Skeletal muscle tissue (tissue), 4 donors: ENCODE data around the gene VAC14. TPM values are rescaled to one million over a fixed set of nuclear protein-coding genes. Genes with fewer than 3 reads are reported as not detected.

Source experiments
- H3K27ac ChIP-seq: one replicate; pipeline ENCODE4 v1.7.0; 2013; ENCODE audit warnings: mild to moderate bottlenecking, low read depth, low read length, inconsistent platforms
- H3K27me3 ChIP-seq, 3 donors: one replicate each; pipeline ENCODE4 v1.7.0; 2013; ENCODE audit warnings: low read length in 3 of 3; ENCODE audit not compliant: control insufficient read depth in 3 of 3, insufficient read depth in 3 of 3
- H3K36me3 ChIP-seq, 3 donors: one replicate each; pipeline ENCODE4 v1.7.0; 2013; ENCODE audit warnings: low read length in 3 of 3; ENCODE audit not compliant: control insufficient read depth in 3 of 3, insufficient read depth in 3 of 3
- H3K4me1 ChIP-seq, 3 donors: one replicate each; pipeline ENCODE4 v1.7.0; 2013; ENCODE audit warnings: low read length in 3 of 3, mild to moderate bottlenecking in 3 of 3; ENCODE audit not compliant: control insufficient read depth in 3 of 3, insufficient read depth in 3 of 3
- H3K4me3 ChIP-seq, 3 donors: one replicate each; pipeline ENCODE4 v1.7.0; 2013; ENCODE audit warnings: low read length in 3 of 3
- H3K9ac ChIP-seq, 3 donors: one replicate each; pipeline ENCODE4 v1.7.0; 2013; ENCODE audit warnings: low read length in 3 of 3, mild to moderate bottlenecking in 3 of 3, moderate library complexity in 2 of 3, low read depth in 1 of 3
- H3K9me3 ChIP-seq, 3 donors: one replicate each; pipeline ENCODE4 v1.7.0; 2013; ENCODE audit warnings: low read length in 3 of 3; ENCODE audit not compliant: control insufficient read depth in 3 of 3
- total RNA-seq: library from RNA; depleted of rRNA; stranded (reverse); fragments of >200 nt; gene quantifications from one replicate; pipeline ENCODE4 v1.2.3, GENCODE V29; 2014
- donor health status: Osteomylitis.

Gene VAC14
- total RNA-seq, 1 donor from 2014 or later, result 15.1 TPM

DNA sequence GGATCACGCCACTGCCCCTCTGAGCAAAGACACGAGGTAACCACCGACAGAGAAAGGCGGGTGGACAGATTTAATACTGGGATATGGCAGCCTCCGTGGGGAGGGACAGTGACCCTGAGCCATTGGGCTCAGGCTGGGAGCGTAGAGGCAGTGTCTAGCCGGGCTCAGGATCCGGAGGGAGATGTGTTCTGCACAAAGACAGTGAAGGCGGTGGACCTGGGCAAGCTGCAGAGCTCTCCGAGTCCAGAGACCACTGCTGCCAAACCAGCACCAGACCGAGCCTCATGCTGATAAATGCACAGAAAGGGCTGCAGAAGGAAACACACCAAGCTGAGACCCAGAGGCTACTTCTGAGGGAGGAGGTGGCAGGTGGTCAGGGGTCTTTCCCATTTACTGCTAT, 88.6 kb downstream of the VAC14 start:
- no peaks in the 10 kb centered on the region for H3K9me3 ChIP-seq
- H3K27ac ChIP-seq, result no peak overlapping the region
- H3K4me1 ChIP-seq, result peaks cover 47 to 76% (median 53%) of the 10 kb centered on the region in 3 donors
- no peaks in the 10 kb centered on the region for H3K27me3 ChIP-seq
- H3K9ac ChIP-seq, result no peak overlapping the region
- no peak overlapping the region for H3K4me3 ChIP-seq
- H3K36me3 ChIP-seq, result peaks cover 0 to 2% (median 0%) of the 10 kb centered on the region in 3 donors

- H3K9me3 ChIP-seq, result no peaks in the 10 kb centered on the region
- H3K9ac ChIP-seq, result no peak overlapping the region
- H3K4me1 ChIP-seq, result peaks cover 47 to 73% (median 54%) of the 10 kb centered on the region in 3 donors
- no peak overlapping the region for H3K4me3 ChIP-seq
- H3K27ac ChIP-seq, result no peak overlapping the region
- peaks cover 0 to 2% (median 0%) of the 10 kb centered on the region in 3 donors for H3K36me3 ChIP-seq
- H3K27me3 ChIP-seq, result no peaks in the 10 kb centered on the region
Observed at GRCh38 chr16:70711211-70712031, 89.5 kb downstream of the VAC14 start.

DNA sequence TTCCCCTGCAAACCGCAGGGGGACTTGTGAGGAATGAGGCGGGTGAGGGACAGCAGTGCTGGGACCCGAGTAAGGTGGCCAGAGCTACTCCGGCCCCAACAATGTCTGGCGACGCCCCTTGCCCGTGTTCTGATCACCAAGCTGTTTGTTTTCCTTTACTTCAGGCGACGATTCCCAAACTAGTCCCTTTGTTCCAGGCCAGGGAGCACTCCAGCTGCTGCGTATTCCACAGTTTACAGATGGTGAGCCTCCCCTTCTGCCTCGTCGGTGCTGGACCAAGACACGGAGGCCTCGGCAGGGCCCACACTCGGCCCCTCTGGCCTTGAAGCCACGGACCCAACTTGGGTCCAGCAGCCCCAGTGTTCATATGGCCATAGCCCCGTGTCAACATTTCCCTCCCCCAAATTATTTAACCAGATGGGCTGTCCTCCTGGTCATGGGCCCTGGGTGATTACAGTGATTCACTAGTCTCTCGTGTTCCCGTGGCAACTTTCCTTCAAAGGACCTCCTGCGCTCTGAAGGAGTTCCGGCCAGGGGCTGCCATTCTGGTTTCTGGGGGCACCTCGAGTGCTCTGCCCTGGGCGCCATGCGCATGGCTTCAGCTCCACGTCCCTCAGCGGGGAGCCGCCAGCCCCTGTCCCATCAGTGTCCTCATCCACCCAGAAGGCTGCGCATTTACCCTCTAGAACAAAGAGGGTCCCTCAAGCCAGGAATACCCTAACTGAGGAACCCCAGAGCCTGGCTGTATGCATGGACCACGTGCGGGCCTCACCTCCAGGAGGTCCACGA, 90.3 kb downstream of the VAC14 start:
- Histone ChIP-seq H3K27ac (no peak overlapping the region), H3K4me3 (no peak overlapping the region), H3K9ac (no peak overlapping the region), H3K4me1 (peaks cover 39 to 72% (median 47%) of the 10 kb centered on the region in 3 donors), H3K36me3 (peaks cover 0 to 2% (median 0%) of the 10 kb centered on the region in 3 donors), H3K9me3 (no peaks in the 10 kb centered on the region), H3K27me3 (no peaks in the 10 kb centered on the region)

DNA sequence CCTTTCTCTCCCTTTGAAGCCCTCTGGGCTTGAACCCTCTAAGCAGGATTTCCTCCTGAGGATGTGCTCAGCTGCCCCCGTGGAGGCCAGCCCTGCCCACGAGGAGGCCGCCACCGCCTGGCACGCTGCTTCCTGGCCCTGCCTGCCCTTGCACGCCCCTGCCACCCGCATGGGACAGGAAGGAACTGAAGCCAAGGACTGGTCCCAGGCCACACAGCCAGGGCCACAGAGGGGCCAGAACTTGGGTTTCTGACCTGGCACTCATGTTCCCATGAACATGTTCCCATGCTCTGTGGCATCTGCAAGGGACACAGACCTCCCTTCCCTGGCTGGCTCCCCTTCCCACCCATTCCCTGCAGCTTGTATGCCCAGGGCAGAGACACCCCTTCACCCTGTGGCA, 91.0 kb downstream of the VAC14 start:
- peak overlapping the region in 1 of 3 donors; percentile 16 for H3K9ac ChIP-seq
- H3K36me3 ChIP-seq, result peaks cover 0 to 2% (median 0%) of the 10 kb centered on the region in 3 donors
- no peak overlapping the region for H3K4me3 ChIP-seq
- peaks cover 32 to 72% (median 42%) of the 10 kb centered on the region in 3 donors for H3K4me1 ChIP-seq
- H3K9me3 ChIP-seq, result no peaks in the 10 kb centered on the region
- H3K27ac ChIP-seq, result no peak overlapping the region
- no peaks in the 10 kb centered on the region for H3K27me3 ChIP-seq

DNA sequence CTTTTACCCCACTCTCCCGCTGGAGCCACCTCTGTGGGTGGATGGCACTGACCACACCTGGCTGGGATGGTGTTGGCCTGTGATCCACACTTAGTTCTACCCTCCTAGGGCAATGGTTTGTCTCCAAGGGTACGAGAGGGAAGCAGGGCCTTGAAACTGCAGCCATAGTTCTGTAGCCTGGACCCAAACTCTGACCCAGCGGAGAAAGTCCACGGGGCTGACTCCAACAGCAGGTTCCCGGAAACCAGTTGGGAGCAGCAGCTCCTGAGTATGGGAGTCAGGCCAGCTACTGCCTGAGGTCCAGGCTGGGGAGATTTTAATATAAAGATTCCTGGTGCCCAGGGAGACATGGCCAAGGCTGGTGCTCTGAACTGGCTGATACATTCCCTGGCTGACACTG, 91.5 kb downstream of the VAC14 start:
- H3K4me1 ChIP-seq, result peaks cover 27 to 72% (median 40%) of the 10 kb centered on the region in 3 donors
- no peaks in the 10 kb centered on the region for H3K9me3 ChIP-seq
- no peak overlapping the region for H3K27ac ChIP-seq
- peak overlapping the region in 1 of 3 donors; percentile 16 for H3K9ac ChIP-seq
- H3K27me3 ChIP-seq, result no peaks in the 10 kb centered on the region
- no peak overlapping the region for H3K4me3 ChIP-seq
- peaks cover 0 to 2% (median 0%) of the 10 kb centered on the region in 3 donors for H3K36me3 ChIP-seq

GRCh38 chr16:70708366-70709246, 92.4 kb downstream of the VAC14 start:
- peaks cover 0 to 2% (median 0%) of the 10 kb centered on the region in 3 donors for H3K36me3 ChIP-seq
- no peak overlapping the region for H3K9ac ChIP-seq
- H3K4me1 ChIP-seq, result peaks cover 30 to 73% (median 45%) of the 10 kb centered on the region in 3 donors
- no peaks in the 10 kb centered on the region for H3K27me3 ChIP-seq
- H3K27ac ChIP-seq, result no peak overlapping the region
- no peak overlapping the region for H3K4me3 ChIP-seq
- H3K9me3 ChIP-seq, result no peaks in the 10 kb centered on the region

DNA sequence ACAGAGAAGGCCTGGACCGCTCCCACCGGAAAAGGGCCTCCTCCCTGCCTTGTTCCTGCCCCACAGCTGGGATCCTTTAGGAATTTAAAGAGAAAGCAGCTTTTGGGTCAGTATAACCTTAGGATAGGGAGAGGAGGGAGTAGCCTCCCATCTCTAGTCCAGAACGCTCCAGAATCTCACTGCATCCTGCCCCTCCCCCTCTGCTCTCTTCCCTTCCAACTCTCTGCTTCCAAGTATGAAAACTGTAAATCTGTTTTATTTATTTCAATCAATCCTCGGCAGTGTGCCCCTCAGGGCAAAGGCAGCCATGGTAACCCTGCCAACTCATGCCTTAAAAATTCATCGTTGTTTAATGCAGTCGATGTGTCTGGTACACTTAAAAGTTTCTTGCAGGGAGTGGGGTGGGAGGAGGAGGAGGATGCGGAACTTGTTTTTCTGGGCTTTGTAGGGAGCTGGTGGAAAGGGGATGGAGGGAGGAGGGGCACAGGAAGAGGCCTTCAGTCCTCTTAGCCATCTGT, 94.0 kb downstream of the VAC14 start:
- H3K27ac ChIP-seq, result no peak overlapping the region

DNA sequence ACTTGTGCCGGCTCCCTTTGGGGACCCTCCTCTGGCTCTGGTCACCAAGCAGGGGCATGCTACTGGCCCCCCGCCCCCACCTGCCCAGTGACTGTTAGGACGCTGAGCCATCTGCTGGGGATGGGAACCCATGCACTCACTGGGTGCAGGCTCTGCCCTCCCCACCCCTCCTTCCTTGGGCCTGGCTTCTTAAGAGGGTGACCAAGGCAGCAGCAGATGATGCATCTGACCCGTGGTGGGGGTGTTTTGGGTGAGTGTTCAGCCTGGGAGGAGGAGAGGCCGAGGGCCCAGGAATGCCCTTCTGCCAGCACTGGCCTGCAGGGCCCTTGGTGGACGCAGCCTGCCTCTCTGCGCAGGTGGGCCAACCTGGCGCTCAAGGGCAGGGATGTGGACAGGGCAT, 95.9 kb downstream of the VAC14 start:
- Histone ChIP-seq H3K36me3 (no peaks in the 10 kb centered on the region), H3K27me3 (no peaks in the 10 kb centered on the region), H3K4me3 (no peak overlapping the region), H3K27ac (no peak overlapping the region), H3K9me3 (no peaks in the 10 kb centered on the region), H3K4me1 (peaks cover 55 to 78% (median 68%) of the 10 kb centered on the region in 3 donors), H3K9ac (no peak overlapping the region)

More for the DNA sequence above, 94.0 kb downstream of the VAC14 start:
- H3K27me3 ChIP-seq, result no peaks in the 10 kb centered on the region
- no peaks in the 10 kb centered on the region for H3K9me3 ChIP-seq
- no peak overlapping the region for H3K4me3 ChIP-seq
- H3K4me1 ChIP-seq, result peaks cover 45 to 74% (median 58%) of the 10 kb centered on the region in 3 donors
- H3K36me3 ChIP-seq, result peaks cover 0 to 2% (median 0%) of the 10 kb centered on the region in 3 donors
- H3K9ac ChIP-seq, result no peak overlapping the region

- Histone ChIP-seq H3K9me3 (no peaks in the 10 kb centered on the region), H3K27ac (peak overlapping the region; percentile 90), H3K36me3 (no peaks in the 10 kb centered on the region), H3K4me1 (peaks cover 55 to 78% (median 70%) of the 10 kb centered on the region in 3 donors), H3K9ac (peak overlapping the region in 1 of 3 donors; percentile 32), H3K4me3 (no peak overlapping the region), H3K27me3 (no peaks in the 10 kb centered on the region)
Observed at GRCh38 chr16:70704586-70704985, 96.4 kb downstream of the VAC14 start.
